Endothelial cell of umbilical vein (primary cell): ENCODE measurements around the gene RCOR1. TPM values are rescaled to one million over a fixed set of nuclear protein-coding genes. Genes with fewer than 3 reads are reported as not detected.

ENCODE experiments used
- BruUV-seq: library from RNA; stranded (reverse); fragments of 400-500 nt; replicated peaks from 2 replicates; lab custom pipeline; 2021; lab: Mats Ljungman, UMichigan
- CTCF ChIA-PET: fragments of 300-600, 350-600 bp; sonication (Branson Sonifier 250); formaldehyde crosslinking; loops from one replicate; lab custom pipeline; 2021; ENCODE audit warnings: antibody characterized with exemption, inconsistent platforms; lab: Charles Lee
- POLR2A ChIA-PET: fragments of 300-600, 350-600 bp; sonication (Branson Sonifier 250); formaldehyde crosslinking; loops from one replicate; lab custom pipeline; 2021; ENCODE audit warnings: antibody characterized with exemption, inconsistent platforms; lab: Charles Lee
- DNase-seq: peaks from one replicate; pipeline ENCODE4 v3.0.0-alpha.2; 2011; ENCODE audit warnings: low read depth, low spot score
- FAIRE-seq: peaks from 2 replicates; lab custom pipeline; 2011; peaks lifted over from hg19 to GRCh38; lab: Jason Lieb, UNC
- H2AFZ ChIP-seq: 2 replicates; pipeline ENCODE4 v1.6.0; 2012; ENCODE audit warnings: low read depth, low read length, control low read depth, inconsistent platforms
- H3K27ac ChIP-seq: 2 replicates; pipeline ENCODE4 v1.5.1; 2011; ENCODE audit warnings: low read depth, mild to moderate bottlenecking, control low read depth, low read length, moderate library complexity; ENCODE audit not compliant: insufficient read depth
- H3K27me3 ChIP-seq, 2 experiments: 2 replicates each; pipeline versions ENCODE4 v1.6.0 to v1.6.1; 2011; ENCODE audit warnings: low read length in 2 of 2, mixed read lengths in 1 of 2; ENCODE audit not compliant: control insufficient read depth in 2 of 2, insufficient read depth in 2 of 2
- H3K36me3 ChIP-seq, 2 experiments: 2 replicates in 1 of 2; 3 replicates in 1 of 2; pipeline ENCODE4 v1.5.1; 2011; ENCODE audit warnings: low read length in 2 of 2, mild to moderate bottlenecking in 1 of 2, moderate library complexity in 1 of 2; ENCODE audit not compliant: control insufficient read depth in 2 of 2, insufficient read depth in 2 of 2; ENCODE audit errors: extremely low read depth in 1 of 2
- H3K4me1 ChIP-seq: 3 replicates; pipeline ENCODE4 v1.5.1; 2011; ENCODE audit warnings: mild to moderate bottlenecking, low read length; ENCODE audit not compliant: control insufficient read depth, insufficient read depth; ENCODE audit errors: extremely low read depth
- H3K4me2 ChIP-seq: 2 replicates; pipeline ENCODE4 v1.6.1; 2011; ENCODE audit warnings: low read length, control low read depth, mixed read lengths; ENCODE audit not compliant: insufficient read depth
- H3K4me3 ChIP-seq, 3 experiments: fragments of 200-600 bp in 1 of 3; sonication (generic), shearing (Covaris generic) in 1 of 3; replicated peaks in 1 of 3; 2 replicates each; pipeline ENCODE4 v1.5.1; 2011 to 2016; ENCODE audit warnings: control low read depth in 3 of 3, low read length in 3 of 3, mild to moderate bottlenecking in 2 of 3, inconsistent platforms in 1 of 3, low read depth in 1 of 3, moderate library complexity in 1 of 3; ENCODE audit not compliant: insufficient read depth in 1 of 3
- H3K79me2 ChIP-seq: 2 replicates; pipeline ENCODE4 v1.6.0; 2012; ENCODE audit warnings: low read length, inconsistent platforms; ENCODE audit not compliant: control insufficient read depth, insufficient read depth
- H3K9ac ChIP-seq: replicated peaks from 2 replicates; pipeline ENCODE3; 2011; ENCODE audit warnings: low read length, control low read depth; ENCODE audit not compliant: insufficient read depth; ENCODE audit errors: extremely low read depth
- H3K9me1 ChIP-seq: replicated peaks from 3 replicates; pipeline ENCODE4 v1.6.0; 2011; ENCODE audit warnings: mild to moderate bottlenecking, low read length; ENCODE audit not compliant: control insufficient read depth, insufficient read depth; ENCODE audit errors: extremely low read depth
- H3K9me3 ChIP-seq: replicated peaks from 2 replicates; pipeline ENCODE4 v1.5.1; 2012; ENCODE audit warnings: low read length, inconsistent platforms; ENCODE audit not compliant: control insufficient read depth, insufficient read depth
- H4K20me1 ChIP-seq: replicated peaks from 2 replicates; pipeline ENCODE3; 2011; ENCODE audit warnings: mild to moderate bottlenecking, low read length; ENCODE audit not compliant: control insufficient read depth, insufficient read depth; ENCODE audit errors: extremely low read depth
- CTCF ChIP-seq, 2 donors: IDR thresholded peaks; 1 replicate in 1 of 2; 2 replicates in 1 of 2; pipeline ENCODE4 v1.5.1; 2011; ENCODE audit warnings: low read length in 2 of 2, mild to moderate bottlenecking in 2 of 2, moderate library complexity in 2 of 2, control low read depth in 1 of 2, inconsistent platforms in 1 of 2, low read depth in 1 of 2; ENCODE audit not compliant: insufficient read depth in 1 of 2; ENCODE audit errors: extremely low read depth in 1 of 2
- EZH2 ChIP-seq: IDR thresholded peaks from 2 replicates; pipeline ENCODE4 v1.6.1; 2012; ENCODE audit warnings: borderline replicate concordance, low read depth, mild to moderate bottlenecking, moderate library complexity, low read length, inconsistent platforms; ENCODE audit not compliant: severe bottlenecking
- FOS ChIP-seq: IDR thresholded peaks from 2 replicates; pipeline ENCODE4 v1.6.1; 2011; ENCODE audit warnings: mild to moderate bottlenecking, low read length, moderate library complexity, borderline replicate concordance; ENCODE audit not compliant: insufficient read depth
- GATA2 ChIP-seq: IDR thresholded peaks from 2 replicates; pipeline ENCODE4 v1.7.0; 2011; ENCODE audit warnings: low read depth, mild to moderate bottlenecking, moderate library complexity, mixed read lengths, low read length; ENCODE audit not compliant: insufficient read length, insufficient read depth
- JUN ChIP-seq: IDR thresholded peaks from 2 replicates; pipeline ENCODE4 v1.6.1; 2011; ENCODE audit warnings: borderline replicate concordance, low read depth; ENCODE audit not compliant: insufficient read length, insufficient read depth
- MAX ChIP-seq: IDR thresholded peaks from 2 replicates; pipeline ENCODE4 v1.6.1; 2011; ENCODE audit not compliant: insufficient read depth, insufficient read length
- MYC ChIP-seq: IDR thresholded peaks from one replicate; pipeline ENCODE4 v1.6.1; 2011; ENCODE audit warnings: mild to moderate bottlenecking, low read depth, low read length
- POLR2A ChIP-seq: IDR thresholded peaks from 2 replicates; pipeline ENCODE4 v1.6.1; 2012; ENCODE audit warnings: low read depth, mild to moderate bottlenecking, control low read depth, low read length
- POLR2AphosphoS5 ChIP-seq: IDR thresholded peaks from 2 replicates; pipeline ENCODE4 v1.6.1; 2012; ENCODE audit warnings: low read depth, mild to moderate bottlenecking, control low read depth, low read length, moderate library complexity; ENCODE audit not compliant: insufficient read depth
- dilution Hi-C: fragments of 300-500 bp; cut with MboI; formaldehyde crosslinking; loops from one replicate; pipeline ENCODE4 v1.15.0; 2019; ENCODE audit warnings: low sequenced_read_pairs; ENCODE audit not compliant: extremely low pct_ligation_motif_present
- intact Hi-C: fragments of 100-400 bp; cut with micrococcal nuclease; formaldehyde crosslinking; loops from one replicate; pipeline ENCODE4 v1.10.0; 2022
- polyA plus RNA-seq, 4 experiments: library from polyadenylated mRNA; depleted of rRNA in 3 of 4; stranded (reverse) in 3 of 4; unstranded in 1 of 4; fragments of >200 nt; gene quantifications; 2 replicates each; pipeline versions ENCODE4 v1.2.1 to v1.2.3, GENCODE V29; 2011 to 2012; ENCODE audit warnings: missing spikeins in 1 of 4
- total RNA-seq: library from RNA; stranded (reverse); gene quantifications from 2 replicates; pipeline ENCODE4 v1.2.3, GENCODE V29; 2021

RCOR1 gene
- total and polyA plus RNA-seq, 2 donors (not counting 3 experiments of a cell fraction or from before 2014, with no cell fraction given), result 15.6 to 32.2 TPM

GRCh38 chr14:102544046-102544746, 48.3 kb upstream of the RCOR1 start:
- H3K4me3 ChIP-seq, result no peak overlapping the region
- intact Hi-C loops, result loop anchor here (5.0 kb wide), 1 partner anchor 48 kb away; the partner anchor contains the start of gene RCOR1
- FAIRE-seq, result no peak

More at GRCh38 chr14:102544046-102544746, 48.3 kb upstream of the RCOR1 start:
- BruUV-seq, result no TSS peak
- Histone ChIP-seq H3K36me3 (no peaks in the 10 kb centered on the region), H3K27me3 (peaks cover 21% of the 10 kb centered on the region in 2 experiments), H3K9me1 (no peaks in the 10 kb centered on the region), H3K9ac (no peak overlapping the region), H3K4me2 (no peak overlapping the region), H3K4me1 (no peaks in the 10 kb centered on the region), H3K27ac (no peak overlapping the region), H3K9me3 (no peaks in the 10 kb centered on the region), H3K79me2 (no peaks in the 10 kb centered on the region), H4K20me1 (no peaks in the 10 kb centered on the region), H2AFZ (no peak overlapping the region)
- ChIA-PET POLR2A (no interaction called here), CTCF (interaction anchor here (0.6 kb wide), 1 partner anchor 20 kb away, joined by 3 read pairs; no protein-coding TSS in a partner anchor)
- dilution Hi-C loops, result no loop called here
- TF ChIP-seq EZH2 (no peak), MAX (no peak), FOS (no peak), POLR2A (no peak), CTCF (IDR thresholded peaks at IDR 0.05; ENCODE audit: extremely low read depth in 1 of 2, insufficient read depth in 1 of 2, low read depth in 1 of 2, low read length in 2 of 2) (no peak), JUN (no peak), GATA2 (no peak), POLR2AphosphoS5 (no peak), MYC (no peak)
- DNase-seq, result no peak
